Measurements from ENCODE around the gene LRRN2. TPM values are rescaled to one million over a fixed set of nuclear protein-coding genes. Genes with fewer than 3 reads are reported as not detected.

LRRN2 gene
- total and polyA plus RNA-seq, 8 donors, result 0.43 to 4.1 (median 1.0) TPM; not detected in 2

DNA sequence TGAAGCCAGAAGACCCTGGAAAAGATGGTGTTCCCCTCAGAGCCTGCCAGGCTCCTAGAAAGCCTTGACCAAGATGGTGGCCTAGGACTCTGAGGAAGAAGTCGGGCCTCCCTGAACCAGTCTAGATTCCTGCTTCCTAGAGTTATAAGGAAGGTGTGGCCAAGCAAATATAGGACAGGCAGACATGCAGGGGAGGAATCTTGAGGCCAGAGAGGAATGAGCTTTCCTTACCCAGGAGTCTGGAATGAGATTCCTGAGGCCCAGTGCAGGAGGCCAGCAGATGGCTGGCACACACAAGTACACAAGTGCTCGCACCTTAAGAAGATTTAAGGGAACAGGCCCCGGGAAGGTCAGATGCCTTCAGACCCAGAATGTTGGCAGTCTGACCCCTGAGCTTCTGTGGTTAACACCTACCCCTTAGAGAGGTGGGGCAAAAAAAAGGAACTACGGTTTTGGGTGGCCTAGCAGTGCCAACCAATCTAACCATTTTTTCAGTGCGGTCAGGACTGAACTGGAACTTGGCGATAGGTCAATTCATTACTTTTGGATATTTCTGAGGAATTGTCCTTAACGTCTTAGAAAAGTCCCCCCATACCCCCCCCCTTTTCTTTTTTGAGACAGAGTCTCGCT, 96.0 kb downstream of the LRRN2 start:
- no peak for TF ChIP-seq POLR2AphosphoS5 (IDR thresholded peaks at IDR 0.05)
- TF ChIP-seq POLR2A (IDR thresholded peaks at IDR 0.05), result no peak
- no peak for TF ChIP-seq EP300 (IDR thresholded peaks at IDR 0.05)
- TF ChIP-seq, protein P1, sequence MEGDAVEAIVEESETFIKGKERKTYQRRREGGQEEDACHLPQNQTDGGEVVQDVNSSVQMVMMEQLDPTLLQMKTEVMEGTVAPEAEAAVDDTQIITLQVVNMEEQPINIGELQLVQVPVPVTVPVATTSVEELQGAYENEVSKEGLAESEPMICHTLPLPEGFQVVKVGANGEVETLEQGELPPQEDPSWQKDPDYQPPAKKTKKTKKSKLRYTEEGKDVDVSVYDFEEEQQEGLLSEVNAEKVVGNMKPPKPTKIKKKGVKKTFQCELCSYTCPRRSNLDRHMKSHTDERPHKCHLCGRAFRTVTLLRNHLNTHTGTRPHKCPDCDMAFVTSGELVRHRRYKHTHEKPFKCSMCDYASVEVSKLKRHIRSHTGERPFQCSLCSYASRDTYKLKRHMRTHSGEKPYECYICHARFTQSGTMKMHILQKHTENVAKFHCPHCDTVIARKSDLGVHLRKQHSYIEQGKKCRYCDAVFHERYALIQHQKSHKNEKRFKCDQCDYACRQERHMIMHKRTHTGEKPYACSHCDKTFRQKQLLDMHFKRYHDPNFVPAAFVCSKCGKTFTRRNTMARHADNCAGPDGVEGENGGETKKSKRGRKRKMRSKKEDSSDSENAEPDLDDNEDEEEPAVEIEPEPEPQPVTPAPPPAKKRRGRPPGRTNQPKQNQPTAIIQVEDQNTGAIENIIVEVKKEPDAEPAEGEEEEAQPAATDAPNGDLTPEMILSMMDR (IDR thresholded peaks at IDR 0.05), result no peak
- H3K27ac ChIP-seq, result no peak overlapping the region
- intact Hi-C loops (cut with DNase I; ENCODE audit: low total_unique reads), result no loop called here
- H3K27me3 ChIP-seq, result no peaks in the 10 kb centered on the region
- peaks cover 0 to 13% (median 7%) of the 10 kb centered on the region in 4 donors for H3K4me1 ChIP-seq
- no peak overlapping the region for H3K4me3 ChIP-seq
- DNase-seq, result no peak
- WGBS, 5 donors, result 82 to 91% (median 87%) methylated on average over 8 of the region's 8 CpGs
- H3K36me3 ChIP-seq, result no peaks in the 10 kb centered on the region
- no peaks in the 10 kb centered on the region for H3K9me3 ChIP-seq

DNA sequence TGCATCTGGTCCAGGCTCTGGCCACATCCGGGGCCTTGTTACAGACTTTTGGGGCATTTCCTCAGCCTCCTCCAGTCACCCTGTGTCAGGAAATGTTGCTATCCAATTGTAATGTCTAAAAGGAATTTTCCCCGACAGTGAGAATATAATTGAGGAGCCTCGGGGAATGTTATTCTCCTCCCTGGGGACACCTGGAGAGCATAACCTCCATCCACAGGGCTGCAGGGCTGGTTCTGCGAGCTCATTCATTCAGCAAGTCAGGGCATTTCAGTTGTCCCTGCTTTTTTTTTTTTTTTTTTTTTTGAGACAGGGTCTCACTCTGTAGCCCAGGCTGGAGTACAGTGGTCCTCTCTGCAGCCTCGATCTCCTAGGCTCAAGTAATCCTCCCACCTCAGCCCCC, 96.7 kb downstream of the LRRN2 start:
- WGBS, 5 donors, result 73 to 80% (median 74%) methylated on average over 5 of the region's 5 CpGs
- no peak for DNase-seq
- H3K4me3 ChIP-seq, result no peak overlapping the region
- no peak overlapping the region for H3K27ac ChIP-seq
- intact Hi-C loops (cut with DNase I; ENCODE audit: low total_unique reads), result no loop called here
- H3K4me1 ChIP-seq, result peaks cover 0 to 13% (median 7%) of the 10 kb centered on the region in 4 donors
- no peaks in the 10 kb centered on the region for H3K36me3 ChIP-seq
- TF ChIP-seq, protein P1 (IDR thresholded peaks at IDR 0.05), result no peak
- no peak for TF ChIP-seq EP300 (IDR thresholded peaks at IDR 0.05)
- no peak for TF ChIP-seq POLR2A (IDR thresholded peaks at IDR 0.05)
- no peak for TF ChIP-seq POLR2AphosphoS5 (IDR thresholded peaks at IDR 0.05)
- no peaks in the 10 kb centered on the region for H3K9me3 ChIP-seq
- no peaks in the 10 kb centered on the region for H3K27me3 ChIP-seq

DNA sequence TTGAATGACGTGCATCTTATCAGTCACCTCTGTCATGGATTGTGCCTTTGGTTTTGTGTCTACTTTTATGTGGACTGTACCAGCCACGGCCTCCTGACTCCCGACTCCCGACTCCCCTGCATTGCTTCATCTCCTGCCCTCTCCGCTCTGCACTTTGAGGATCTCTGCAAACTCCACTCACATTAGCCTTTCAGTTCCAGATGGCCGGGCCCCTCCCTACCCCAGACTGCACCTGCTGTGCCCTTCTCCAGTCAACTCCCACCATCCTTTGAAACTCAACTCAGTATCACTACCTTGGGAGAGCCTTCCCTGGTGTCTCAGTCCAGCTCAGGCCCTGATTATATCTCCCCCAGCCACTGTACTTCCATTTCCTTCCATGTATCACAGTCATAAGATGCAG, 97.9 kb downstream of the LRRN2 start:
- 83 to 90% (median 87%) methylated on average over 6 of the region's 6 CpGs for WGBS, 5 donors
- no peak for TF ChIP-seq EP300 (IDR thresholded peaks at IDR 0.05)
- no peak overlapping the region for H3K4me3 ChIP-seq

DNA sequence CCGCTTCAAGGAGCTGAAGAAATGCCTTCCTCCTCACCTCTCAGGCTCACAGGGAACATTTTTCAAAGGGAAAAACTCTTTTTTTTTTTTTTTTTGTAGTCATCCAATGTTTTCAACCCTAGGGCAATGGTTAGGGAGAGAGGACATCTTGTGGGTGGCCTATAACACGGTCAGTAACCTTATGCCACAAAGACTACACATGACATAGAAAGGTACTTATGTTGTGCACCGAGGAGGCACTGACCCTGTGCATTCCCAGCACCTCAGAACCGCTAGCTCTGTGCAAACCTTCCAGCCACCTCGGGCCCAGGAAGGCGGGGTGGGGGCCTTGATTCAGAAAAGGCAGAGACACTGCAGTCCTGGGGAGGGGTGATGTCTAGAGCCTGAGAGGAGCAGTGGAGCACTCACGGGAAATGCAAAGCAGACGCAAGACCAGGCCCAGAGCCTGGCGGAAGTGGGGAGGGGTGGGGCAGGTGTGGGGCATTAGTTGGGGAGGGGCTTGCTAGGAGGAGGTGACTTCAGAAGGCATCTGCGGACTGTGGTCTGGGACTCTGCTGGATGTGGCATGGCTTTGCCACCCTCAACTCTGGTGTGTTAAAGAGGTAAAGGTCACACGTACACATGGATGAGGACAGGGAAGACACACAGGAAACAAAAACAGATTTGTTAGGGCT, 100.7 kb downstream of the LRRN2 start:
- WGBS, 5 donors, result 76 to 84% (median 80%) methylated on average over 11 of the region's 11 CpGs
- Histone ChIP-seq H3K9me3 (no peaks in the 10 kb centered on the region), H3K27me3 (no peaks in the 10 kb centered on the region), H3K36me3 (peaks cover 0 to under 1% (median 0%) of the 10 kb centered on the region in 4 donors), H3K4me1 (no peaks in the 10 kb centered on the region), H3K4me3 (no peak overlapping the region), H3K27ac (no peak overlapping the region)
- peak in 1 of 2 donors; percentile 25 for DNase-seq
- intact Hi-C loops (cut with DNase I; ENCODE audit: low total_unique reads), result no loop called here
- TF ChIP-seq POLR2A (IDR thresholded peaks at IDR 0.05) (no peak), EP300 (IDR thresholded peaks at IDR 0.05) (no peak), POLR2AphosphoS5 (IDR thresholded peaks at IDR 0.05) (no peak)
- TF ChIP-seq, protein P1 (IDR thresholded peaks at IDR 0.05), result no peak

More for the DNA sequence above, 97.9 kb downstream of the LRRN2 start:
- DNase-seq, result no peak
- no peaks in the 10 kb centered on the region for H3K9me3 ChIP-seq
- H3K36me3 ChIP-seq, result no peaks in the 10 kb centered on the region
- no peak overlapping the region for H3K27ac ChIP-seq
- no peaks in the 10 kb centered on the region for H3K27me3 ChIP-seq
- intact Hi-C loops (cut with DNase I; ENCODE audit: low total_unique reads), result no loop called here
- H3K4me1 ChIP-seq, result peaks cover 0 to 11% (median 6%) of the 10 kb centered on the region in 4 donors

All from stomach (tissue), 9 donors.